Hematopoietic multipotent progenitor cell (in vitro differentiated cells): Measurements from ENCODE around the gene TENM3. TPM values are rescaled to one million over a fixed set of nuclear protein-coding genes. Genes with fewer than 3 reads are reported as not detected.

Experiments used
- DNase-seq, 3 donors: peaks; one replicate each; pipeline ENCODE4 v3.0.0-alpha.2; 2011 to 2015; ENCODE audit warnings: low read depth in 2 of 3, low spot score in 2 of 3
- total RNA-seq: library from RNA; depleted of rRNA; stranded (reverse); fragments of >200 nt; gene quantifications from one replicate; pipeline ENCODE4 v1.2.3, GENCODE V29; 2012

The TENM3 gene
- total RNA-seq, 1 donor, result not detected

DNA sequence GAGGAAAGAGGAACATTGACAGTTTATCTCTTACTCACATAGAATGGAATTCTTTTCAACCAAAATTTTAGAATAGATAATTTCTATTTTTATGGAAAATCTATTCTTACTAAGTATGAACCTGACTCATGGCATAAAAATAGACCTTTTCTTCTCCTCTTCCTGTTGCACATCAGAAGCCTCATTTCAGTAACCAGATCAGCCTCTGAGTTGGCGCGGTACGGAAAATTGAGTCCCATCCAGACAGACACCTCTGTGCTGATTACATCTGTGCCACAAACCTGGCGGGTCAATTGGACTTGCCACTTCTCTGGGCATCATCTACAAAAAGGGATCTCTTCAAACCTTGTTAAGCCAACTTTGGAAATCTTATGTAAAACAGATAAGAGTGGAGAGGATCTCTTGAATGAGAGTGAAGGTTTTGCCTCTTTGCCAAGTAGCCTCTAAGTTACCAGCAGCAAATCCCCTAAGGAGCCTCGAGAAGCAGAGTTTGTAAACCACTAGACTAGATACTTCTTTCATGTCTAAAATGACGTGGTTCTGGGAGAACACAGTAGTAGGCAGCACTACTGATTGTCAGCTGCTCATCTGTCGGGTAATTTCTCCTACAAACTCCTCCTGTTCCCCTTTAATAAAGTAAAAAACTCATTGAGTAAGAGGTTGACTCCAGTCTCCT is 37.4 kb downstream of the TENM3 start:
- no peak for DNase-seq

DNA sequence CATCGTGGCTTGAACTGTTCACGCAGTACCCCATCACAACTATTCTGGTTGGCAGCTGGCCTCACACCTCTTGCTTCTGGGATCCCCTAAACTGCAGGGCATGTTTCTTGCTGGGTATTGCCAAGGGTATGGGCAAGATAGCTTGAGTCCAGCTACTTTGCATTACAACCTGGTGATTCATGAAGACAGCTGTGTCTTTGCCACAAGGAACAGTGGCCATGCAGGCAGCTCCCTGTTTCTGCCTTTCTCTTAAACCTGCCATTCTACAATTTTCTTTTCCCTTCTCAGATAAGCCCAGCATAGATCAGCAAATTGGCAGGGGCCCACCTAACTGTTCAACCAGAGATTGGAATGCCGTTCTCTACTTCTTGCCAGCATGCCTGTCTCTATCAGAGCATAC is 42.8 kb downstream of the TENM3 start:
- no peak for DNase-seq

- DNase-seq, result no peak
These were observed 43.7 kb downstream of the TENM3 start for GRCh38 chr4:182286931-182287330.

DNA sequence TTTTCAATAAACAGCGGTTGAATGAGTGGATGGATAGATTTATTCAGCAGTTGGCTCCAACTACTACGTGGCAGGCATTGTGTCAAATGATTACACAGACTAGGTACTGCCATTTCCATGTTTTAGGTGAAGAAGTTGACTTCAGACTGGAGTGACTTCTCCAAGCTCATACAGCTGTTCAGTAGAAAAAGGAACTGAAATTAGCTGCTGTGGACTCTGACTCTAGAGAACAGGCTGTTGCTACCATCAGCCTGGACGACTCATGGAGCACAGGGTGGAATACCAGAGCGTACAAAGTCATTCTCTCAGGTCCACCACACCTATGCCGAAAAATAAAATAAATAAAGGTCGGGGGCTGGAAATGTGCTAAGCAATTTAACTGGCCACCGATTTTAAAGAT is 45.3 kb downstream of the TENM3 start:
- no peak for DNase-seq

GRCh38 chr4:182289809-182290208 is 46.6 kb downstream of the TENM3 start:
- no peak for DNase-seq

DNA sequence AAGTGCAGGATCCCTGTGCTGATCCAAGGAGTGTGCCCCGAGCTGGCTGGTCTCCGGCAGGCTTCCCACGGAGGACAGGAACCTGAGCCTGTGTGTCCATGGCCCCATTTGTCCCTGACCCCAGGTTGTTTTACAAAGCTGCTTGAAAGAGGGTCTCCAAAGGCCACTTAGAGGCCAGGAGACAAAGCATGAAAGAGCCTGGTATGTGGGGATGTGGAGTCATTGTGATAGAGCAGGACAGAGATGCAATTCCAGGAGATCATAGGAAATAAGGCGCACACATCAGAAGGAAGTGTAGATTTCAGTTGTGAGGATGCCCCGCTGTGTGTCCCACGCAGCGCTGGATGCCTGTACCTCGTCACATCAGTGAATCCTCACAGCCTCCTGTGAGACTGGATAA is 48.0 kb downstream of the TENM3 start:
- DNase-seq, result no peak

GRCh38 chr4:182291597-182292270 is 48.5 kb downstream of the TENM3 start:
- DNase-seq, result no peak

DNA sequence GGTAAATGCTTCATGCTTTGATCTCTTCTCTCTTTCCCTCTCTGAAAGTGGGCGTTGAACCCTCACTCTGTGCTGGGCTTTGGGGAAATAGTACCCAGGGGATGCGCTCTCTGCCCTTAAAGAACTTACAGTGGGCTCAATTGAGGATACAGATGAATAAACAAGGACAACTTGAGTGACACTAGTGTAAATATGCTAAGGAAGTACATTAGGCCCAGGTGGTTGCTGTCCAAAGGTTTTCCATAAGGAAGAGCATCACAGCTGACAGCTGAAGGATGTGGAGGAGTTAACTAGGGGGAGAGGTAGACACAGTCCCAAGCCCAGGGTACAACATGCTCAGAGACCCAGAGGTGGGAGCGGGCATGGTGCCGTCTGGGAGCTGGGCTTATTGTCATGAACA is 49.4 kb downstream of the TENM3 start:
- no peak for DNase-seq

DNA sequence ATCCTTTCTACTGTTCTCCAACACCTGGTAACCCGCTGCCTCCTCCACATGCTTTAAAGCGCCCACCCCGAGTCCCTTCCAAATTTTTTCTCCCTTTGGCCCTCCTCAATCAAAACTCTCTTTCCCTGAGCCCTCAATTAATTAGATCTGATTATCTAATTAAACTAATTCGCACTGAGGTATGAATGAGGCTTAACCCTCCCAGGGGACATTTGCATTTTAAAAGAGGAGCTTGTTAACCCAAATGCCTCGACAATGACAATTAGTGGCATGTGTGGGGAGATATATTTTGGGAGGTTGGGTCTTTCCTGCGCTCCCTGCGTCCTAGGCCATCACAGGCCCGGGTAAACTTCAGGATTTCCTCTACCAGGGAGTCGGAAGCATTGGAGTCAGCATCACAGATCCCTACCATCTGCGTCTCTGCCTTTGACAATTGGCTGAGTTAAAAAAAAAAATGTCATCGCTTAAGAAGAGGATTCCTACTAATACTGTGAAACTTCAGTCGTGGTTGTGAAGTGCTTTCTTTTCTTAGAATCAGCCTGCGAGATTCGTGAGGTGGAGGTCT is 50.6 kb downstream of the TENM3 start:
- DNase-seq, result no peak

- no peak for DNase-seq
These were observed 51.2 kb downstream of the TENM3 start for GRCh38 chr4:182294451-182294850.

DNA sequence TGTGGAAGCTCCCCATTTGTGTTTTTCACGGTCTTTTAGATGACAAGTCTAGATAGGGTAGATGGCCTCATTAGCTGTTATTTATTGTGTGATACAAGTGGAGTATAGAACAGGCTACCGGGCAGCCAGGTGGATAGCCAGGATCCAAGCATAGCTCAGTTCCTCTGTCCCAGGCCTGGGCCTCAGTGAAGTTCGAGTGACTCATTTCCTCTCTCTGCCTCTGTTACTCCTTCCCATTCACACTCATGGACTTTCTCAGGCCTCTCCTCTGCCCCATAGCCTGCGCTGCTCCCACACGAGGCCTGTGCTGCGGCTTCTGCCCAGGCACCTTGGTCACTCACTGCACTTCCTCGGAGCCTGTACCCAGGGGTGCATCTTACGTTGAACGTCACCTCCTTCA is 54.5 kb downstream of the TENM3 start:
- no peak for DNase-seq

GRCh38 chr4:182301736-182302135 is 58.5 kb downstream of the TENM3 start:
- DNase-seq, result no peak

- no peak for DNase-seq
These were observed 60.6 kb downstream of the TENM3 start for GRCh38 chr4:182303847-182304246.

- DNase-seq, result no peak
These were observed 63.7 kb downstream of the TENM3 start for GRCh38 chr4:182306792-182307507.

- no peak for DNase-seq
These were observed 64.5 kb downstream of the TENM3 start for GRCh38 chr4:182307746-182308145.

- no peak for DNase-seq
These were observed 66.7 kb downstream of the TENM3 start for GRCh38 chr4:182309877-182310276.

DNA sequence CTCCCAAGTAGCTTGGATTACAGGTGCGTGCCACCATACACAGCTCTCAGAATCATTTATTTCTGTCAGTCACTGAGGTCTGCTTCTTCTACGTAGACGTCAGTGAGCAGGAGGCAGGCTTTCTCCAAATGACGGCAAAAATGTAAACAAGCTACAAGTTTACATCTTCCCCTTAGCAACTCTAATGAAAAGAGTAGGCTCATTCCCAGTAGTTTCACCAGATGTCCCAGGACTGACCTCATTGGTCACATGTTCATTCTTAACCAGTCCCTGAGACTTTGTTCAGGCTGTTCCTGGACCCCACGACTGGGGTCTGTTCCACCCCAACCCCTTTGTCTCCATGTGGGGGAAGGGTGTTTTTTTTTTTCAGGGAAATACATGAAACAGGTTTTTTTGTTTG is 67.1 kb downstream of the TENM3 start:
- DNase-seq, result no peak

GRCh38 chr4:182310962-182311361 is 67.8 kb downstream of the TENM3 start:
- DNase-seq, result no peak

GRCh38 chr4:182314537-182314936 is 71.3 kb downstream of the TENM3 start:
- no peak for DNase-seq

DNA sequence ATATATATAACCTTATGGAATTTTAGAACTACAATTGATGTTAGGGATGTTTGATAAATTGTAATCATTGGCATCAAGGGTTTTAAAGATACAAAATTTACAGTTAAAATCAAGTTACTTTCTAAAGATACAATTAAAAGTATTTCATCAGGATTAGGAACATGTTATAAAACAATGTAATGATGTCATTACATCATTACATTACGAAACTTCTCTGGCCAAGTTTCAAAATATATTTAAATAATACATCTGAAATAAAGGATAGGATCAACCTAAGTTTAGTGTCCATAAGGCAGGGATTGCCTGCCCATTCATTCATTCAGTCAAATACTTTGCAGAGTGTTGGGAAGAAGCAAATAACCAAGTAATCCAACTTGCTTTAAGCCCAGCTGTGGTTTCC is 75.1 kb downstream of the TENM3 start:
- no peak for DNase-seq

DNA sequence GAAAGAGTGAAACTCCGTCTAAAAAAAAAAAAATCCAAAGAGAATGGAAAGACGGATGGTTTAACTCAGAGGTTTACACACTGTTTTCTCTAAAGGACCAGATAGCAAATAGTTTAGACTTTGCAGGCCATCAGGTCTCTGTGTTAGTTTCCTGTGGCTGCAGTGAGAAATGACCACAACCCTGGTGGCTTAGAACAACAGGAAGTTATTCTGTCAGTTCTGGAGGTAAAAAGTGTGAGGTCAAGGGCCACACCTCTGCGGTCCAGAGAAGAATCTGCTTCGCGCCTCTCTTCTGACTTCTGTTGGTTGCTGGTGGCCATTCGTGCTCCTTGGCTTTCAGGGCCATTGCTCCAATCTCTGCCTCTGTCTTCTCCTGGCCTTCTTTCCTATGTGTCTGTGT is 76.9 kb downstream of the TENM3 start:
- no peak for DNase-seq

- DNase-seq, result no peak
These were observed 77.4 kb downstream of the TENM3 start for GRCh38 chr4:182320580-182320979.
